H9 (cell line): ENCODE data around the gene ADAM8. TPM values are rescaled to one million over a fixed set of nuclear protein-coding genes. Genes with fewer than 3 reads are reported as not detected.

ENCODE experiments used
- DNase-seq: peaks from one replicate; pipeline ENCODE4 v3.0.0-alpha.2; 2017
- H2AFZ ChIP-seq: one replicate; pipeline ENCODE4 v1.6.1; 2013; ENCODE audit warnings: mild to moderate bottlenecking, low read length, control low read depth, moderate library complexity
- H2AK5ac ChIP-seq: 2 replicates; pipeline ENCODE4 v1.6.1; 2013; ENCODE audit warnings: low read length, control low read depth, mixed read lengths; ENCODE audit not compliant: insufficient read length
- H2BK120ac ChIP-seq: one replicate; pipeline ENCODE4 v1.6.1; 2013; ENCODE audit warnings: low read depth, mild to moderate bottlenecking, low read length, control low read depth, inconsistent platforms; ENCODE audit not compliant: poor library complexity, severe bottlenecking
- H2BK12ac ChIP-seq: 2 replicates; pipeline ENCODE4 v1.6.1; 2013; ENCODE audit warnings: low read length, control low read depth, mixed read lengths, low read depth; ENCODE audit not compliant: insufficient read length
- H2BK15ac ChIP-seq: 2 replicates; pipeline ENCODE4 v1.6.1; 2013; ENCODE audit warnings: low read depth, low read length, control low read depth
- H2BK20ac ChIP-seq: one replicate; pipeline ENCODE4 v1.6.1; 2013; ENCODE audit warnings: low read depth, mild to moderate bottlenecking, low read length, control low read depth, inconsistent platforms; ENCODE audit not compliant: poor library complexity, severe bottlenecking
- H2BK5ac ChIP-seq: 2 replicates; pipeline ENCODE4 v1.6.1; 2013; ENCODE audit warnings: low read length, control low read depth, mixed read lengths; ENCODE audit not compliant: insufficient read length
- H3K14ac ChIP-seq: 2 replicates; pipeline ENCODE4 v1.6.1; 2013; ENCODE audit warnings: low read length, control low read depth; ENCODE audit not compliant: insufficient read depth
- H3K18ac ChIP-seq: 2 replicates; pipeline ENCODE4 v1.6.1; 2013; ENCODE audit warnings: low read depth, mild to moderate bottlenecking, mixed read lengths, low read length, control low read depth; ENCODE audit not compliant: insufficient read length
- H3K23ac ChIP-seq: 2 replicates; pipeline ENCODE4 v1.6.1; 2013; ENCODE audit warnings: low read length, control low read depth, mixed read lengths, low read depth; ENCODE audit not compliant: insufficient read length
- H3K23me2 ChIP-seq: 2 replicates; pipeline ENCODE4 v1.6.1; 2013; ENCODE audit warnings: low read depth, mild to moderate bottlenecking, mixed read lengths, low read length, control low read depth; ENCODE audit not compliant: insufficient read length, poor library complexity, severe bottlenecking
- H3K27ac ChIP-seq: 2 replicates; pipeline ENCODE4 v1.5.1; 2013; ENCODE audit warnings: low read length, control low read depth, mixed read lengths, low read depth; ENCODE audit not compliant: insufficient read length
- H3K27me3 ChIP-seq: 2 replicates; pipeline ENCODE4 v1.6.1; 2013; ENCODE audit warnings: low read length, control low read depth, inconsistent platforms; ENCODE audit not compliant: insufficient read depth
- H3K4ac ChIP-seq: 2 replicates; pipeline ENCODE4 v1.6.1; 2013; ENCODE audit warnings: low read depth, mild to moderate bottlenecking, control low read depth, inconsistent platforms, low read length, moderate library complexity
- H3K4me1 ChIP-seq: 2 replicates; pipeline ENCODE4 v1.6.1; 2013; ENCODE audit warnings: low read length, control low read depth, inconsistent platforms; ENCODE audit not compliant: insufficient read depth
- H3K4me2 ChIP-seq: 2 replicates; pipeline ENCODE4 v1.6.1; 2013; ENCODE audit warnings: low read length, control low read depth, mixed read lengths; ENCODE audit not compliant: insufficient read length, insufficient read depth
- H3K56ac ChIP-seq: 2 replicates; pipeline ENCODE4 v1.6.1; 2013; ENCODE audit warnings: low read depth, mild to moderate bottlenecking, mixed read lengths, low read length, control low read depth; ENCODE audit not compliant: insufficient read length
- H3K79me1 ChIP-seq: 2 replicates; pipeline ENCODE4 v1.6.1; 2013; ENCODE audit warnings: low read depth, mild to moderate bottlenecking, moderate library complexity, low read length, control low read depth, inconsistent platforms; ENCODE audit not compliant: insufficient read depth, poor library complexity, severe bottlenecking
- H3K79me2 ChIP-seq: 2 replicates; pipeline ENCODE4 v1.6.1; 2013; ENCODE audit warnings: low read length, control low read depth, inconsistent platforms; ENCODE audit not compliant: insufficient read depth
- H3K9ac ChIP-seq: 2 replicates; pipeline ENCODE4 v1.6.1; 2013; ENCODE audit warnings: low read length, control low read depth, mixed read lengths; ENCODE audit not compliant: insufficient read length; ENCODE audit errors: extremely low read depth
- H3K9me3 ChIP-seq: one replicate; pipeline ENCODE4 v1.6.1; 2013; ENCODE audit warnings: low read depth, low read length, inconsistent platforms; ENCODE audit not compliant: control insufficient read depth
- H3T11ph ChIP-seq: one replicate; pipeline ENCODE4 v1.6.1; 2013; ENCODE audit warnings: mild to moderate bottlenecking, low read length, control low read depth, inconsistent platforms
- H4K20me1 ChIP-seq: one replicate; pipeline ENCODE4 v1.6.1; 2013; ENCODE audit not compliant: control insufficient read depth, insufficient read length, insufficient read depth
- H4K5ac ChIP-seq: 2 replicates; pipeline ENCODE4 v1.6.1; 2013; ENCODE audit warnings: low read depth, mild to moderate bottlenecking, mixed read lengths, low read length, control low read depth; ENCODE audit not compliant: insufficient read length
- H4K8ac ChIP-seq: replicated peaks from 2 replicates; pipeline ENCODE4 v1.6.1; 2013; ENCODE audit warnings: low read length, control low read depth, mixed read lengths, low read depth; ENCODE audit not compliant: insufficient read length
- H4K91ac ChIP-seq: 2 replicates; pipeline ENCODE4 v1.6.1; 2013; ENCODE audit warnings: low read depth, mild to moderate bottlenecking, moderate library complexity, mixed read lengths, low read length, control low read depth; ENCODE audit not compliant: insufficient read length
- H3K27ac Mint-ChIP-seq, 3 experiments: 2 replicates in 2 of 3; 3 replicates in 1 of 3; pipeline ENCODE4 v1.8.0; 2020 to 2021; ENCODE audit warnings: mixed read lengths in 3 of 3, mild to moderate bottlenecking in 1 of 3, moderate library complexity in 1 of 3
- H3K27me3 Mint-ChIP-seq: 2 replicates; pipeline ENCODE4 v1.8.0; 2021; ENCODE audit warnings: low read depth, mild to moderate bottlenecking, moderate library complexity, mixed read lengths
- H3K36me3 Mint-ChIP-seq, 3 experiments: 2 replicates in 2 of 3; 3 replicates in 1 of 3; pipeline ENCODE4 v1.8.0; 2020 to 2021; ENCODE audit warnings: low read depth in 3 of 3, mixed read lengths in 3 of 3; ENCODE audit not compliant: insufficient read depth in 1 of 3
- H3K4me1 Mint-ChIP-seq, 2 experiments: 2 replicates each; pipeline ENCODE4 v1.8.0; 2020; ENCODE audit warnings: mixed read lengths in 2 of 2
- H3K4me3 Mint-ChIP-seq, 2 experiments: 2 replicates in 1 of 2; 3 replicates in 1 of 2; pipeline ENCODE4 v1.8.0; 2020 to 2021; ENCODE audit warnings: mild to moderate bottlenecking in 2 of 2, mixed read lengths in 2 of 2, moderate library complexity in 1 of 2
- H3K9me3 Mint-ChIP-seq, 2 experiments: 2 replicates in 1 of 2; 3 replicates in 1 of 2; pipeline ENCODE4 v1.8.0; 2020; ENCODE audit warnings: mild to moderate bottlenecking in 2 of 2, mixed read lengths in 2 of 2, moderate library complexity in 1 of 2
- CTCF ChIP-seq: fragments of 200-600 bp; sonication (generic); conservative IDR thresholded peaks from 3 replicates; pipeline ENCODE4 v1.8.0; 2021; ENCODE audit warnings: antibody characterized with exemption, mild to moderate bottlenecking
- WGBS: extraction: QIAGEN DNeasy Blood & Tissue Kit; methylation state at CpG from one replicate; pipeline ENCODE4 v1.1.7; 2013; ENCODE audit warnings: missing lambda C conversion rate, low lambda C conversion rate, mixed read lengths; ENCODE audit not compliant: insufficient read length; ENCODE audit errors: extremely low coverage; 5-methylcytosine and 5-hydroxymethylcytosine counted together
- total RNA-seq: library from RNA; stranded (reverse); gene quantifications from 2 replicates; pipeline ENCODE4 v1.2.1, GENCODE V29; 2021

Gene ADAM8
- total RNA-seq, 1 experiment from 2014 or later: 5.4 TPM

- Histone ChIP-seq H4K91ac (no peak overlapping the region), H3K23ac (no peak overlapping the region), H3K4ac (no peak overlapping the region), H3T11ph (no peak overlapping the region), H2BK12ac (no peak overlapping the region), H2AFZ (no peak overlapping the region), H3K56ac (no peak overlapping the region), H3K27me3 (peaks cover 9% of the 10 kb centered on the region; the same call in 1 of the 2 replicates), H3K9me3 (no peaks in the 10 kb centered on the region), H3K4me1 (no peaks in the 10 kb centered on the region; the same call in 1 of the 2 replicates), H2BK20ac (no peak overlapping the region), H3K27ac (no peak overlapping the region), H3K79me1 (no peaks in the 10 kb centered on the region), H2BK5ac (no peak overlapping the region), H2BK15ac (no peak overlapping the region), H4K20me1 (no peaks in the 10 kb centered on the region), H2AK5ac (no peak overlapping the region), H3K9ac (no peak overlapping the region), H3K23me2 (no peaks in the 10 kb centered on the region), H4K8ac (no peak overlapping the region), H4K5ac (no peak overlapping the region), H3K14ac (no peak overlapping the region), H3K4me2 (peak overlapping the region; percentile 20), H3K18ac (no peak overlapping the region), H3K79me2 (no peaks in the 10 kb centered on the region), H2BK120ac (no peak overlapping the region)
- Mint-ChIP-seq H3K4me3 (peak overlapping the region; percentile 77 to 78), H3K36me3 (peaks cover 0 to 2% (median 0%) of the 10 kb centered on the region in 3 experiments; a peak in 4 of 7 replicates), H3K9me3 (peaks cover 0 to 8% of the 10 kb centered on the region in 2 experiments; a peak in 3 of 5 replicates), H3K27me3 (peaks cover 82% of the 10 kb centered on the region), H3K27ac (no peak overlapping the region; a peak in 1 of 7 replicates), H3K4me1 (peaks cover 24 to 28% of the 10 kb centered on the region in 2 experiments)
- DNase-seq: no peak
- WGBS: no CpG with 5 or more reads among the region's 44 CpGs
- TF ChIP-seq CTCF: no peak
Measured at GRCh38 chr10:133231244-133231945, 45.3 kb downstream of the ADAM8 start.
